ENCODE measurements around the gene SLC9A8. TPM values are rescaled to one million over a fixed set of nuclear protein-coding genes. Genes with fewer than 3 reads are reported as not detected.
A peak's percentile ranks its signal among the peaks of the same experiment; 100 is the strongest.

The SLC9A8 gene
- polyA plus RNA-seq, 1 experiment, result 2.3 TPM

GRCh38 chr20:49936153-49937026, 123.8 kb downstream of the SLC9A8 start, which contains the start of gene RNF114:
TSS of gene RNF114 (plus strand) at chr20:49936397. CDS start at chr20:49936413, 16 bp downstream.
- no peak for TF ChIP-seq CTCF (IDR thresholded peaks at IDR 0.05; ENCODE audit: low read depth, low read length)
- peak; percentile 67 for DNase-seq (ENCODE audit: low read depth, low spot score)

GRCh38 chr20:49937027-49937929, 124.7 kb downstream of the SLC9A8 start:
- DNase-seq (ENCODE audit: low read depth, low spot score), result no peak

More at GRCh38 chr20:49936153-49937026, 123.8 kb downstream of the SLC9A8 start, which contains the start of gene RNF114:
- H3K27me3 ChIP-seq (ENCODE audit: control insufficient read depth, insufficient read depth, low read length), result no peaks in the 10 kb centered on the region
- H3K4me3 ChIP-seq (ENCODE audit: low read depth, low read length), result peak within 1 kb of the TSS; percentile 96
- CTCF ChIA-PET, result interaction anchor here (3.3 kb wide), 1 partner anchor 135 kb away, joined by 16 read pairs; no protein-coding TSS in a partner anchor
- peak within 1 kb of the TSS; percentile 81 for H3K27ac ChIP-seq (ENCODE audit: low read depth, low read length)
- POLR2A ChIA-PET, result interaction anchor here (1.2 to 3.8 kb wide), 2 partner anchors 12 to 20 kb away, joined by 9 to 21 read pairs; partner anchors contain the start of gene SPATA2
- no peaks in the 10 kb centered on the region; the same call in 1 of the 2 replicates for H3K9me3 ChIP-seq (ENCODE audit: control insufficient read depth, insufficient read depth, low read length)

GRCh38 chr20:49938173-49939163, 125.8 kb downstream of the SLC9A8 start:
- POLR2A ChIA-PET, result interaction anchor here (1.1 to 3.8 kb wide), 2 partner anchors 10 to 23 kb away, joined by 3 to 21 read pairs; partner anchors contain the start of gene SPATA2
- TF ChIP-seq CTCF (IDR thresholded peaks at IDR 0.05; ENCODE audit: low read depth, low read length), result no peak
- DNase-seq (ENCODE audit: low read depth, low spot score), result peak; percentile 65
- H3K27me3 ChIP-seq (ENCODE audit: control insufficient read depth, insufficient read depth, low read length), result no peaks in the 10 kb centered on the region
- CTCF ChIA-PET, result interaction anchor here (0.5 to 3.3 kb wide), 5 partner anchors 10 to 778 kb away, joined by 3 to 16 read pairs (median 5); no protein-coding TSS in a partner anchor
- peak overlapping the region; percentile 96 for H3K4me3 ChIP-seq (ENCODE audit: low read depth, low read length)
- no peaks in the 10 kb centered on the region; the same call in 1 of the 2 replicates for H3K9me3 ChIP-seq (ENCODE audit: control insufficient read depth, insufficient read depth, low read length)
- H3K27ac ChIP-seq (ENCODE audit: low read depth, low read length), result peak overlapping the region; percentile 47

More at GRCh38 chr20:49937027-49937929, 124.7 kb downstream of the SLC9A8 start:
- CTCF ChIA-PET, result interaction anchor here (0.5 to 3.3 kb wide), 4 partner anchors 9 to 779 kb away, joined by 3 to 16 read pairs (median 10); no protein-coding TSS in a partner anchor
- Histone ChIP-seq H3K27ac (ENCODE audit: low read depth, low read length) (peak overlapping the region; percentile 81), H3K27me3 (ENCODE audit: control insufficient read depth, insufficient read depth, low read length) (no peaks in the 10 kb centered on the region), H3K4me3 (ENCODE audit: low read depth, low read length) (peak overlapping the region; percentile 96), H3K9me3 (ENCODE audit: control insufficient read depth, insufficient read depth, low read length) (no peaks in the 10 kb centered on the region; the same call in 1 of the 2 replicates)
- TF ChIP-seq CTCF (IDR thresholded peaks at IDR 0.05; ENCODE audit: low read depth, low read length), result no peak
- POLR2A ChIA-PET, result interaction anchor here (3.8 kb wide), 1 partner anchor 11 kb away, joined by 21 read pairs; no protein-coding TSS in a partner anchor

GRCh38 chr20:49941456-49941855, 128.8 kb downstream of the SLC9A8 start:
- H3K27ac ChIP-seq (ENCODE audit: low read depth, low read length), result no peak overlapping the region
- POLR2A ChIA-PET, result interaction anchor here (0.5 kb wide), 1 partner anchor 134 kb away, joined by 3 read pairs; no protein-coding TSS in a partner anchor
- CTCF ChIA-PET, result interaction anchor here (3.4 kb wide), 1 partner anchor 130 kb away, joined by 19 read pairs; no protein-coding TSS in a partner anchor

More at GRCh38 chr20:49941456-49941855, 128.8 kb downstream of the SLC9A8 start:
- Histone ChIP-seq H3K9me3 (ENCODE audit: control insufficient read depth, insufficient read depth, low read length) (no peaks in the 10 kb centered on the region; the same call in 1 of the 2 replicates), H3K4me3 (ENCODE audit: low read depth, low read length) (no peak overlapping the region), H3K27me3 (ENCODE audit: control insufficient read depth, insufficient read depth, low read length) (no peaks in the 10 kb centered on the region)
- no peak for TF ChIP-seq CTCF (IDR thresholded peaks at IDR 0.05; ENCODE audit: low read depth, low read length)
- no peak for DNase-seq (ENCODE audit: low read depth, low spot score)

Data from AG04450 (cell line).